Kidney (tissue), 14 donors: ENCODE data around the gene HLA-DOA. TPM values are rescaled to one million over a fixed set of nuclear protein-coding genes. Genes with fewer than 3 reads are reported as not detected.
A peak's percentile ranks its signal among the peaks of the same experiment; 100 is the strongest.

Experiments used
- DNase-seq, 5 donors: peaks; one replicate each; pipeline ENCODE4 v3.0.0-alpha.2; 2013 to 2020
- FAIRE-seq: peaks from 2 replicates; lab custom pipeline; 2012; peaks lifted over from hg19 to GRCh38; lab: Jason Lieb, UNC
- H3K27ac ChIP-seq, 2 donors: one replicate each; pipeline ENCODE4 v1.7.0; 2013; ENCODE audit warnings: low read depth in 2 of 2, low read length in 2 of 2, inconsistent platforms in 1 of 2
- H3K27me3 ChIP-seq: one replicate; pipeline ENCODE4 v1.7.1; 2013; ENCODE audit warnings: low read length, inconsistent platforms; ENCODE audit not compliant: control insufficient read depth, insufficient read depth
- H3K36me3 ChIP-seq, 3 donors: one replicate each; pipeline versions ENCODE4 v1.7.0 to v1.7.1; 2013; ENCODE audit warnings: low read length in 3 of 3, control low read depth in 1 of 3, inconsistent platforms in 1 of 3; ENCODE audit not compliant: insufficient read depth in 3 of 3, control insufficient read depth in 2 of 3
- H3K4me1 ChIP-seq, 3 donors: one replicate each; pipeline versions ENCODE4 v1.7.0 to v1.7.1; 2013; ENCODE audit warnings: low read length in 3 of 3, inconsistent platforms in 1 of 3, low read depth in 1 of 3; ENCODE audit not compliant: control insufficient read depth in 2 of 3, insufficient read depth in 2 of 3
- H3K4me3 ChIP-seq, 3 donors: one replicate each; pipeline versions ENCODE4 v1.7.0 to v1.8.1; 2013; ENCODE audit warnings: low read length in 3 of 3, control low read depth in 1 of 3, inconsistent platforms in 1 of 3
- H3K9ac ChIP-seq, 3 donors: one replicate each; pipeline versions ENCODE4 v1.7.0 to v1.7.1; 2013; ENCODE audit warnings: low read length in 3 of 3, control low read depth in 1 of 3, inconsistent platforms in 1 of 3
- H3K9me3 ChIP-seq, 3 donors: one replicate each; pipeline versions ENCODE4 v1.7.0 to v1.7.1; 2013; ENCODE audit warnings: low read length in 3 of 3, control low read depth in 1 of 3, inconsistent platforms in 1 of 3; ENCODE audit not compliant: control insufficient read depth in 2 of 3, insufficient read depth in 1 of 3
- CTCF ChIP-seq: IDR thresholded peaks from 3 replicates; pipeline ENCODE4 v1.5.1; 2012; ENCODE audit warnings: mild to moderate bottlenecking, moderate library complexity, borderline replicate concordance; ENCODE audit not compliant: insufficient read depth; ENCODE audit errors: extremely low read depth
- intact Hi-C: fragments of 100-400 bp; cut with DNase I; formaldehyde crosslinking; loops from one replicate; pipeline ENCODE4 v1.11.1; 2022
- polyA plus RNA-seq: library from polyadenylated mRNA; stranded (reverse); fragments of 350-450 nt; fragmentation: Illumina TruSeq; extraction: RNeasy Lipid Tissue Mini Kit (QIAGEN cat#74804); gene quantifications from one replicate; pipeline ENCODE4 v1.2.3, GENCODE V29; 2014; ENCODE audit warnings: low read depth, low replicate concordance; ENCODE audit not compliant: insufficient read depth
- total RNA-seq: library from RNA; stranded (reverse); fragmentation: NEBNext Ultra II Directional; extraction: Animal tissue kit (Norgen Biotek cat#: 25700); gene quantifications from one replicate; pipeline ENCODE4 v1.2.1, GENCODE V29; 2021
- donor health status: control.
- donor health status: control.
- donor health status: control.
- donor health status: control.
- donor health status: control.
- donor health status: DM: yes; HTN: yes; CAD: no.
- donor health status: Normal renal cell carcinoma (clear cell type).

HLA-DOA gene
- total and polyA plus RNA-seq, 2 donors from 2014 or later: 10.8 to 21.6 TPM

- Histone ChIP-seq H3K9ac (peak overlapping the region; percentile 73 to 86 (median 75)), H3K36me3 (peaks cover 37 to 70% (median 48%) of the 10 kb centered on the region in 3 donors), H3K27me3 (no peaks in the 10 kb centered on the region), H3K4me1 (peaks cover 0 to 21% (median 15%) of the 10 kb centered on the region in 3 donors), H3K27ac (no peak overlapping the region), H3K4me3 (peak overlapping the region; percentile 89 to 99 (median 98)), H3K9me3 (no peaks in the 10 kb centered on the region)
- no peak for TF ChIP-seq CTCF
- DNase-seq (peak in 1 of 5 donors; percentile 17), FAIRE-seq (no peak)
- intact Hi-C loops: loop anchor here (10.0 kb wide), 1 partner anchor 80 kb away; no protein-coding TSS in a partner anchor
Measured at GRCh38 chr6:32974541-32975308, 34.7 kb downstream of the HLA-DOA start.

GRCh38 chr6:32974016-32974333, 35.4 kb downstream of the HLA-DOA start:
- peak overlapping the region; percentile 89 to 99 (median 98) for H3K4me3 ChIP-seq
- FAIRE-seq (no peak), DNase-seq (peak in 2 of 5 donors; percentile 42 to 75)
- H3K36me3 ChIP-seq: peaks cover 33 to 62% (median 42%) of the 10 kb centered on the region in 3 donors
- H3K4me1 ChIP-seq: peaks cover 0 to 23% (median 15%) of the 10 kb centered on the region in 3 donors
- TF ChIP-seq CTCF: no peak
- H3K9ac ChIP-seq: peak overlapping the region; percentile 73 to 99 (median 86)
- H3K27ac ChIP-seq: no peak overlapping the region
- no peaks in the 10 kb centered on the region for H3K9me3 ChIP-seq
- intact Hi-C loops: loop anchor here (10.0 kb wide), 1 partner anchor 79 kb away; no protein-coding TSS in a partner anchor
- H3K27me3 ChIP-seq: no peaks in the 10 kb centered on the region

DNA sequence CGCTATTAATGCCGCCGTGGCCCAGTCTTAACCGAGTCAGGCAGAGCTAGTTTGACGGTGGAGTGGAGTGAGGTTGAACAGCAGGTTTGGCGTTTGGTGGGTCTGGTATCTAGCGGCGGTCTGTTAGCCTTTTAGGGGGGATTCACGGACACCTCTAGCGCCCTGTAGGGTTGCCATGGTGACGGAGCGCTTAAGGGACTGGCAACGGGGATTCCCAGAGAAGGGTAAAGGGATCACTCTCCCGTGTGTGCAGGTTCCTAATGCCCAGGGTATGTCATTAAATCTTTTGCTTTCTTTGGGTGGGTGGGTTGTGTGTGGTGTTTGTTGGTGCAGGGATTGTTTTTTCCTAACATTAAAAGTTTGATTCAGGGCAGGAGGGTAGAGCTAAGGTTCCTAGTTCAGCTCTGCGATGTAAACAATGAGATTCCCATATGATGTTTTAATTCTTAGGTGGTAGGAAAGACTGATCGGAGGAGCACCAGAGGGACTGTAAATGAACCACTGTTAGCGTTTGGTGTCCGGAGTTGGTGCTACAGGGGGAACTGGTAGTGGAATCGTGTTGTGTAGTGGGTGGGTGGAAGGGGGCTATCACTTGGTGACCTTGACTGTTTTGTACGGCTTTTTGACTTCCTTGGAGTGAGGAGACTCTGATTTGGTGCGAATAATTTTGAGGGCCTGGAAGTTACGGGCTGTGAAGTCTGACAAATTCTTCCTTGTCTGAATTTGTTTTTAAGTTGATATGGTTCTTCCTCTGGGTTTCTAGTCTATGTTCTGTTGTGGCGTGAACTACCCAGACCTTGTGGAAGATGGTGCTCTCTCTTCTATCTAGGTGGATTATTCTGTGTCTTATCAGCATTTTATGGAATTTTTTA, 36.0 kb downstream of the HLA-DOA start:
- intact Hi-C loops: loop anchor here (10.0 kb wide), 1 partner anchor 79 kb away; no protein-coding TSS in a partner anchor
- H3K27me3 ChIP-seq: no peaks in the 10 kb centered on the region
- H3K4me1 ChIP-seq: peaks cover 0 to 23% (median 15%) of the 10 kb centered on the region in 3 donors
- DNase-seq (peak in 4 of 5 donors; percentile 48 to 86 (median 72)), FAIRE-seq (no peak)
- H3K36me3 ChIP-seq: peaks cover 33 to 56% (median 38%) of the 10 kb centered on the region in 3 donors
- no peak for TF ChIP-seq CTCF
- H3K9ac ChIP-seq: peak overlapping the region; percentile 73 to 99 (median 86)
- H3K4me3 ChIP-seq: peak overlapping the region; percentile 89 to 99 (median 98)
- H3K9me3 ChIP-seq: no peaks in the 10 kb centered on the region
- peak overlapping the region; percentile 69 to 86 for H3K27ac ChIP-seq
